ENCODE data around the gene PTPN3. TPM values are rescaled to one million over a fixed set of nuclear protein-coding genes. Genes with fewer than 3 reads are reported as not detected.
A peak's percentile ranks its signal among the peaks of the same experiment; 100 is the strongest.

PTPN3 gene
- total RNA-seq, 6 donors from 2014 or later = 10.2 to 26.2 (median 15.2) TPM

DNA sequence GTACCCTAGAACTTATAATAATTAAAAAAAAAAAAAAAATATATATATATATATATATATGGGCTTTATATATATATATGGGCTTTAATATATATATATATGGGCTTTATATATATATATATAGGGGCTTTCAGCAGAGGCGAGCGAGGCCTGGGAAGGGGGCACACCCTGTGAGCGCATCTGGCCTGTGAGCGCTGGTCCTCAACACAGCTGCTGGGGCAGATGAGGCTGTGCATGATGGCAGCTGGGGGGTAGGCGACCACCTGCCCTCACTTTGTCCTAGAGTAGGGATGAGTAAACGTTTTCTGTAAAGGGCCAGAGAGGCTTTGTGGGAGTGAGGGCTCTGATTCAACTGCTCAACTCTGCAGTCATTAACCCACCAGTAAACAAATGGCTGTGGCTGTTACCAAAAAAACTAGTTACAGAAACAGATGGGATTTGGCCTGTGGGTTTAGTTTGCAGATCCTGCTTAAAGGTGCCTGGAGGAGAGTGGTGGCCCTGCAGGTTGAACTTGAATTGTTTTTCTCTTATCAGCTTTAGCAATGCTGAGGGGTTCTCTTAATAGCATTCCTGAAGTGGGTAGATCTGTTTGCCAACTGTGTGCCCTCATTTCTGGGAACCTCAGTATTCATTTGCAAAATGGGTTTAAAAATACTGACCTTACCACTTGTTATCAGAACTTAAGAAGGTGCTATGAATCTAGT lies 89.2 kb downstream of the PTPN3 start:
- no peak for DNase-seq
- Histone ChIP-seq H3K27me3 (no peaks in the 10 kb centered on the region), H3K9me3 (no peaks in the 10 kb centered on the region), H3K4me1 (peaks cover 0 to 6% (median 0%) of the 10 kb centered on the region in 4 donors), H3K27ac (peak overlapping the region in 1 of 4 donors; percentile 33), H3K4me3 (no peak overlapping the region), H3K36me3 (peaks cover 0 to 6% (median 0%) of the 10 kb centered on the region in 4 donors)
- TF ChIP-seq, protein P1, sequence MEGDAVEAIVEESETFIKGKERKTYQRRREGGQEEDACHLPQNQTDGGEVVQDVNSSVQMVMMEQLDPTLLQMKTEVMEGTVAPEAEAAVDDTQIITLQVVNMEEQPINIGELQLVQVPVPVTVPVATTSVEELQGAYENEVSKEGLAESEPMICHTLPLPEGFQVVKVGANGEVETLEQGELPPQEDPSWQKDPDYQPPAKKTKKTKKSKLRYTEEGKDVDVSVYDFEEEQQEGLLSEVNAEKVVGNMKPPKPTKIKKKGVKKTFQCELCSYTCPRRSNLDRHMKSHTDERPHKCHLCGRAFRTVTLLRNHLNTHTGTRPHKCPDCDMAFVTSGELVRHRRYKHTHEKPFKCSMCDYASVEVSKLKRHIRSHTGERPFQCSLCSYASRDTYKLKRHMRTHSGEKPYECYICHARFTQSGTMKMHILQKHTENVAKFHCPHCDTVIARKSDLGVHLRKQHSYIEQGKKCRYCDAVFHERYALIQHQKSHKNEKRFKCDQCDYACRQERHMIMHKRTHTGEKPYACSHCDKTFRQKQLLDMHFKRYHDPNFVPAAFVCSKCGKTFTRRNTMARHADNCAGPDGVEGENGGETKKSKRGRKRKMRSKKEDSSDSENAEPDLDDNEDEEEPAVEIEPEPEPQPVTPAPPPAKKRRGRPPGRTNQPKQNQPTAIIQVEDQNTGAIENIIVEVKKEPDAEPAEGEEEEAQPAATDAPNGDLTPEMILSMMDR (IDR thresholded peaks at IDR 0.05) = peak in 1 of 6 experiments; percentile 18
- no peak for TF ChIP-seq POLR2AphosphoS5 (IDR thresholded peaks at IDR 0.05)
- WGBS, 2 donors = 86 to 87% methylated on average over 6 of the region's 6 CpGs
- no peak for ATAC-seq (ENCODE audit: low FRiP score in 2 of 2)

DNA sequence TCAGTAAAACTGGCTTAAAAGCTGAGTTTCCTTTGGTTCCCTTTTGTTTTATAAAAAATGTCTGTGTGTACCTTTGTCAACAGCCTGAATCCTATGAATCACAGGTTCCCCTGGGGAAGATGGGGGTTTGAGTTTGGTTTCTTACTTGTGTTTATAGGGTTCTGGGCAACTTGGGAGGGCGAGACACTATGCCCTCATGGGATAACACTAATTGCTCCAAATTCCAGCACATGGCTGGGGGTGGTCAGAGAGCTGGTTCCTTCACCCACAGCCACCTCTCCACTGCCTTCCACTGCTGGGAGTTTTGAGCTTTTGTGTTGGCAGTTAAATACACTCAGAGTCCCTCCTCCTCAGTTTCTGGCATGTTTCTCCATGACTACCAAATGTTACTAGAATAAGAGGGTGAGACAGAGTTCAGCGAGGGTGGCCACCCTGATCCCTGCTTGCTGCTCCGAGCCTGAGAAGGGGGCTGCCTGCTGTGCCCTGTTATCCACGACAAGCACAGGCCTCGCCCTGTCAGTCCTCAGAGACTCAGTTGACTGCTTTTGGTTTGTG lies 94.3 kb downstream of the PTPN3 start:
- no peak for DNase-seq
- H3K4me1 ChIP-seq = peaks cover 0 to 7% (median 0%) of the 10 kb centered on the region in 4 donors
- TF ChIP-seq, protein P1 (IDR thresholded peaks at IDR 0.05) = no peak
- TF ChIP-seq POLR2AphosphoS5 (IDR thresholded peaks at IDR 0.05) (no peak), POLR2A (IDR thresholded peaks at IDR 0.05) (no peak), EP300 (IDR thresholded peaks at IDR 0.05) (no peak)

DNA sequence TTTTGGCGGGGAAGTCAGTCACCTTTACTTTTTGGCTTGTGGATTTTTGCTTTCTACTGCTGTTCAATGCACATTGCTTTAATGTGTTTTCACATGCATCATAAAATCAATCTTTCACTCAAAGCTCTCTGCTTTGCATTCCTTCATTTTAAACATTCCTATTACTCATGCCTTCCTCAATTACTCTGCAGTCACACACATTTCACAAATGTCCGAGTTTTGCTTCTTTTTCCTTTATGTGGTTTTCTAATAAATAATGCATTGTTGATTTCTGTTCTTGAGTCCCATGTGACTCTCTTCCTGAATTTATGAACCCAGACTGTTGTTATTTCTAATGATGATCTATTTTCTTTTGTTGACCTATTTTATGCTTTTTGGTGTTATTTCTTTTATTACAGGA lies 95.0 kb downstream of the PTPN3 start:
- ATAC-seq (ENCODE audit: low FRiP score in 2 of 2) (no peak), DNase-seq (no peak)
- H3K27me3 ChIP-seq = no peaks in the 10 kb centered on the region
- H3K4me1 ChIP-seq = peaks cover 0 to 7% (median 0%) of the 10 kb centered on the region in 4 donors
- WGBS, 2 donors = 76 to 77% methylated on average over 2 of the region's 2 CpGs
- H3K27ac ChIP-seq = no peak overlapping the region
- no peak for TF ChIP-seq POLR2A (IDR thresholded peaks at IDR 0.05)
- TF ChIP-seq, protein P1 (IDR thresholded peaks at IDR 0.05) = no peak
- no peak for TF ChIP-seq POLR2AphosphoS5 (IDR thresholded peaks at IDR 0.05)
- no peak for TF ChIP-seq EP300 (IDR thresholded peaks at IDR 0.05)
- H3K36me3 ChIP-seq = peaks cover 0 to 9% (median 0%) of the 10 kb centered on the region in 4 donors
- no peaks in the 10 kb centered on the region for H3K9me3 ChIP-seq
- no peak overlapping the region for H3K4me3 ChIP-seq

More for the DNA sequence above, 94.3 kb downstream of the PTPN3 start:
- H3K27me3 ChIP-seq = no peaks in the 10 kb centered on the region
- no peaks in the 10 kb centered on the region for H3K9me3 ChIP-seq
- no peak overlapping the region for H3K27ac ChIP-seq
- H3K36me3 ChIP-seq = peaks cover 0 to 9% (median 0%) of the 10 kb centered on the region in 4 donors
- ATAC-seq (ENCODE audit: low FRiP score in 2 of 2) = no peak
- no peak overlapping the region for H3K4me3 ChIP-seq
- 69 to 80% methylated on average over 5 of the region's 5 CpGs for WGBS, 2 donors

DNA sequence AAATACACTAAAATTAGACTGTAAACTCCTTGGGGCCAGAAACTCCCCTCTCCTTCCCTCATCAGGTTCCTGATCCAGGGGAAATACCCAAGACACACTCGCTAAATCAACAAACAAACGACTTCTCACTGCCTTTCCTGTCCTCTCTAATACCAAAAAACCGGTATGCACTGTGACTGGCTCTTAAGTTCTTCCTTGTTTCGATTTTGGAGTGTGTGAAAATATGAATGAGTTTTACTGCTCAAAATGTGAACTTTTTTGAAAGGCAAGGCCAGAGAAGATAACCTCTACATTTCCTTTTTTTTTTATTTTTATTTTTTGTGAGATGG lies 96.2 kb downstream of the PTPN3 start:
- H3K27ac ChIP-seq = no peak overlapping the region
- TF ChIP-seq EP300 (IDR thresholded peaks at IDR 0.05) (no peak), POLR2A (IDR thresholded peaks at IDR 0.05) (no peak), POLR2AphosphoS5 (IDR thresholded peaks at IDR 0.05) (no peak)
- TF ChIP-seq, protein P1 (IDR thresholded peaks at IDR 0.05) = no peak
- ATAC-seq (ENCODE audit: low FRiP score in 2 of 2) = no peak
- no peak overlapping the region for H3K4me3 ChIP-seq
- H3K9me3 ChIP-seq = no peaks in the 10 kb centered on the region
- peaks cover 0 to 9% (median 0%) of the 10 kb centered on the region in 4 donors for H3K36me3 ChIP-seq
- WGBS, 2 donors = 35 to 38% methylated on average over 4 of the region's 4 CpGs
- no peaks in the 10 kb centered on the region for H3K27me3 ChIP-seq
- no peak for DNase-seq
- H3K4me1 ChIP-seq = peaks cover 0 to 7% (median 0%) of the 10 kb centered on the region in 4 donors
